ENCODE measurements around the gene RNF207. TPM values are rescaled to one million over a fixed set of nuclear protein-coding genes. Genes with fewer than 3 reads are reported as not detected.

Gene RNF207
- total RNA-seq, 1 experiment from 2014 or later, result 4.9 TPM

- Histone ChIP-seq H3K79me2 (ENCODE audit: insufficient read depth, low read length) (no peaks in the 10 kb centered on the region), H4K8ac (replicated peaks; ENCODE audit: insufficient read length, low read depth, low read length) (no peak overlapping the region), H3K27ac (ENCODE audit: insufficient read length, low read depth, low read length) (no peak overlapping the region), H3K9me3 (ENCODE audit: control insufficient read depth, low read depth, low read length) (no peaks in the 10 kb centered on the region), H3K9ac (ENCODE audit: extremely low read depth, insufficient read length, low read length) (no peak overlapping the region), H2AK5ac (ENCODE audit: insufficient read length, low read length) (no peak overlapping the region), H2AFZ (ENCODE audit: low read length) (no peak overlapping the region), H2BK5ac (ENCODE audit: insufficient read length, low read length) (no peak overlapping the region), H3K27me3 (ENCODE audit: insufficient read depth, low read length) (peaks cover 18% of the 10 kb centered on the region; the same call in 1 of the 2 replicates), H2BK20ac (ENCODE audit: low read depth, low read length, poor library complexity, severe bottlenecking) (no peak overlapping the region), H3K4me2 (ENCODE audit: insufficient read depth, insufficient read length, low read length) (no peak overlapping the region), H2BK15ac (ENCODE audit: low read depth, low read length) (no peak overlapping the region), H3K4ac (ENCODE audit: low read depth, low read length) (no peak overlapping the region), H3T11ph (ENCODE audit: low read length) (no peak overlapping the region), H4K5ac (ENCODE audit: insufficient read length, low read depth, low read length) (no peak overlapping the region), H2BK120ac (ENCODE audit: low read depth, low read length, poor library complexity, severe bottlenecking) (no peak overlapping the region), H3K14ac (ENCODE audit: insufficient read depth, low read length) (no peak overlapping the region; the same call in 1 of the 2 replicates), H4K91ac (ENCODE audit: insufficient read length, low read depth, low read length) (no peak overlapping the region), H2BK12ac (ENCODE audit: insufficient read length, low read depth, low read length) (no peak overlapping the region), H4K20me1 (ENCODE audit: control insufficient read depth, insufficient read depth, insufficient read length) (no peaks in the 10 kb centered on the region), H3K23ac (ENCODE audit: insufficient read length, low read depth, low read length) (no peak overlapping the region), H3K56ac (ENCODE audit: insufficient read length, low read depth, low read length) (no peak overlapping the region), H3K18ac (ENCODE audit: insufficient read length, low read depth, low read length) (no peak overlapping the region), H3K79me1 (ENCODE audit: insufficient read depth, low read depth, low read length, poor library complexity, severe bottlenecking) (no peaks in the 10 kb centered on the region), H3K4me1 (ENCODE audit: insufficient read depth, low read length) (no peaks in the 10 kb centered on the region), H3K23me2 (ENCODE audit: insufficient read length, low read depth, low read length, poor library complexity, severe bottlenecking) (peaks cover 3% of the 10 kb centered on the region)
- DNase-seq, result no peak
- Mint-ChIP-seq H3K4me3 (no peak overlapping the region), H3K4me1 (peaks cover 5 to 9% of the 10 kb centered on the region in 2 experiments), H3K27ac (no peak overlapping the region), H3K9me3 (no peaks in the 10 kb centered on the region), H3K36me3 (ENCODE audit: insufficient read depth in 1 of 3, low read depth in 3 of 3) (peaks cover 0 to 3% (median 2%) of the 10 kb centered on the region in 3 experiments; a peak in 4 of 7 replicates), H3K27me3 (ENCODE audit: low read depth) (peaks cover 57% of the 10 kb centered on the region)
- no peak for TF ChIP-seq CTCF (conservative IDR thresholded peaks at IDR 0.05)
- WGBS (ENCODE audit: extremely low coverage, insufficient read length, low lambda C conversion rate), result no CpG with 5 or more reads among the region's 4 CpGs
Measured at GRCh38 chr1:6252374-6252710, 46.4 kb downstream of the RNF207 start.
